Dermis blood vessel endothelial cell (primary cell): ENCODE results near the gene RASA3. TPM values are rescaled to one million over a fixed set of nuclear protein-coding genes. Genes with fewer than 3 reads are reported as not detected.
A peak's percentile ranks its signal among the peaks of the same experiment; 100 is the strongest.
"Not testable (repeated sequence)": the region's sequence is repeated elsewhere in the genome, so short reads cannot be mapped to it uniquely, and the experiment has no call there.

ENCODE experiments used
- DNase-seq: peaks from one replicate; pipeline ENCODE4 v3.0.0; 2010
- total RNA-seq: library from RNA; depleted of rRNA; stranded (reverse); fragments of >200 nt; gene quantifications from 2 replicates; pipeline ENCODE4 v1.2.3, GENCODE V29; 2014

RASA3 gene
- total RNA-seq, 1 donor from 2014 or later = 35.4 TPM

DNA sequence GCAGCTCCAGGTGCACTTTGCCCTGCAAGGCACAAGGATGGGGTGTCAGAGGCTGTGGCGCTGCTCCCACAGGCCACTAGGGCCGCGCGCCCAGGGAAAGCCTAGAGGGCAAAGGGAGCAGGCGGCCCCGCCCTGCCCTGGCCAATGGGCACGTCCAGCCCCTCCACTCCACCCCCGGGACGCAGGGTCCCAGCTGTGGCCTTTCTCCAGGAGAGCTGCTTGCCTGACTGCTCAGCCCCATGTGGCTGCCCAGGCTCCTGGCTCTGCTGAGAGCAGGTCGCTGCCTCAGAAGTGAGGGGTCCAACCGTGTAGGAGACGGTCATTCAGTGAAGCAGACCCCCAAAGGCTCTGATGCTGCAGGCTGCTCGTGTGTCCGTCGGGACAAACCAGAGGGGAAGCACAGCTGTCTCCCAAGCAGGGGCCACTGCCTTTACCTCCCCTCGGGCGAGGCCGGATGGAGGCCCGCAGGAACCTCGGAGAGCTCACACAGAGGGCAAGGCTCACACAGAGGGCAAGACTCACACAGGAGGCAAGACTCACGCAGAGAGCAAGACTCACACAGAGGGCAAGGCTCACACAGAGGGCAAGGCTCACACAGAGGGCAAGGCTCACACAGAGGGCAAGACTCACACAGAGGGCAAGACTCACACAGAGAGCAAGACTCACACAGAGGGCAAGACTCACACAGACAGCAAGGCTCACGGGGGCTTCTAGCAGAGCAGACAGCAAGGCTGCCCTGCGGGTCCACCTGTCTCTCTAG is 102.4 kb downstream of the RASA3 start:
- no peak for DNase-seq

DNA sequence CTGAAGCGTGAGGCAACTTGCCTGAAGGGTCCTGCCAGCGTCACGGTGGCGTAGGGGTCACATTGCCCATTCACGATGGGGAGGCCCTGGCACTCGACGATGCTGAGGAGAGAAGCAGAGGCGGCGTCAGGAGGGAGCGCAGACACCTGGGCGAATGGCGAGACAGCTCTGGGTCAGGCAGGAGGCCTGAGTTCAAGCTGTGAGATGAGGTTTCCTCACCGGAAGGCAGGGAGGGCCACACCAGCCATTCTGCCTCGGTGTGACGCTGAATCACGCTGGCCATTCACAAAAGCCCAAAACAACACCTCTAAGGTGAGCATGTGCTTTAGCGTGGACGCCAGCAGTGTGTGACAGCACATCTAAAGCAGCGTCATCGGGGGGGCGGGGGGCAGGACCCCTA is 104.6 kb downstream of the RASA3 start:
- no peak for DNase-seq

DNA sequence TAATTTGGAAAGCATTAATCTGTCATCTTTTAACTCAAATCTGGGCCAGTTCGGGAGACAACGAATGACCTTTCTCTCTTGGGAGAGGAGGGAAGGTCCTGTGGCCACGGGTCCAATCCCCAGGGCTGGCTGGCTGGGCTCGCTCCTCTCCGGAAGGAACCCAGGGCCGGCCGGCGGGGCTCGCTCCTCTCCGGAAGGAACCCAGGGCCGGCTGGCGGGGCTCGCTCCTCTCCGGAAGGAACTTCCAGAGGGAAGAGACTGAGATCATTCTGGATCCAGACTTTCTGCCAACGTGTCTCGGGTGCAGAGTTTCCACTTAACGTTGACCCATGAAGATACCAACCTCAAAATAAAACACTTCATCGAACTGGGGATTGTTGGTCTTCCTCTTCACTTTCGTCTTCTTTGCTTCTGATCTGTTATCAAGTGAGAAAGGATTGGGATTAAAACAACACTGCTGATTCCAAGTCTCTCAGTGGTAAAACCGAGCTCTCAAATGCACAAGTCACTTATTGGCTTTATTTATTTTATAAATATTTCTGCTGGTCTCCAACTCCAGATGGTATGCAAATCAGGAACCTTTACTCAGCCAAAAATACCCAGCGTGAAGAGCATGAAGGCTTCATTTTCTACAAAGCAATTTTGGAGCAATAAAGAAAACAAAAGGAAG is 105.2 kb downstream of the RASA3 start:
- peak; percentile 56 for DNase-seq

- no peak for DNase-seq
Observed at GRCh38 chr13:114026481-114026880, 105.9 kb downstream of the RASA3 start.

DNA sequence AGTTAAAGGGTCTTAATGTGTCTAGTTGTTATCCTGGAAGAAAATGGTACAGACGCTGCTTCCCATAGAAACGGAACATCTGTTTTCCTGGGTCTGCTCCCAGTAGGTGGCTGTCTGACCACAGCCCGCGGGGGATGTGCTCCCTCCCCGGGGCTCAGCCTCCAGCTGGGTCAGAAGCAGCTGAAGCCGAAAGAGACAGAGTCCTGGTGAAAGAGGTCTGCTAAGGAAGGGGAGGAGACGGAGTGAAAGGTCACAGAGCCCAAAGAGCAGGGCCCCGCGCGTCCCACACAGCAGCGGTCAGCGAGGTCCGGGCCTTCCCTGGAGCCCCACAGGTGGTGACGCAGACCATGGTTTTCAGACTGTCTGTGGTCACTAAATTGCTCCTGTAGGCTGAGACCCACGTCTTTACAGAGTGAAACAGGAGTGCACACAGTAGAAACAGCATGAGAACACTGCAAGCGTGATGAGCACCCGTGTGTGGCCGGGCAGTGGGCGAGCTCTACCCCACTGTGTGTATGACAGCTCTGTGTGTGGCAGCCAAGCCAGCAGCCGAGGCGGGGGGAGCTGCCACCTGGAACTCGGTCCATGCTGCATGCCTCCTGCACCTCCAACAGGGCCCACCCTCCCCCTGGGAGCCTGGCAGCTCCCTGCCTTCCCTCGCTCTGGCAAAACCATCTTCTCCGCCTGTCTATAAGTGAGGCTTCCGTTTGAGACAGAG is 106.5 kb downstream of the RASA3 start:
- DNase-seq = no peak

GRCh38 chr13:114025405-114025713 is 107.1 kb downstream of the RASA3 start:
- no peak for DNase-seq

GRCh38 chr13:114024603-114025404 is 107.6 kb downstream of the RASA3 start:
- no peak for DNase-seq

DNA sequence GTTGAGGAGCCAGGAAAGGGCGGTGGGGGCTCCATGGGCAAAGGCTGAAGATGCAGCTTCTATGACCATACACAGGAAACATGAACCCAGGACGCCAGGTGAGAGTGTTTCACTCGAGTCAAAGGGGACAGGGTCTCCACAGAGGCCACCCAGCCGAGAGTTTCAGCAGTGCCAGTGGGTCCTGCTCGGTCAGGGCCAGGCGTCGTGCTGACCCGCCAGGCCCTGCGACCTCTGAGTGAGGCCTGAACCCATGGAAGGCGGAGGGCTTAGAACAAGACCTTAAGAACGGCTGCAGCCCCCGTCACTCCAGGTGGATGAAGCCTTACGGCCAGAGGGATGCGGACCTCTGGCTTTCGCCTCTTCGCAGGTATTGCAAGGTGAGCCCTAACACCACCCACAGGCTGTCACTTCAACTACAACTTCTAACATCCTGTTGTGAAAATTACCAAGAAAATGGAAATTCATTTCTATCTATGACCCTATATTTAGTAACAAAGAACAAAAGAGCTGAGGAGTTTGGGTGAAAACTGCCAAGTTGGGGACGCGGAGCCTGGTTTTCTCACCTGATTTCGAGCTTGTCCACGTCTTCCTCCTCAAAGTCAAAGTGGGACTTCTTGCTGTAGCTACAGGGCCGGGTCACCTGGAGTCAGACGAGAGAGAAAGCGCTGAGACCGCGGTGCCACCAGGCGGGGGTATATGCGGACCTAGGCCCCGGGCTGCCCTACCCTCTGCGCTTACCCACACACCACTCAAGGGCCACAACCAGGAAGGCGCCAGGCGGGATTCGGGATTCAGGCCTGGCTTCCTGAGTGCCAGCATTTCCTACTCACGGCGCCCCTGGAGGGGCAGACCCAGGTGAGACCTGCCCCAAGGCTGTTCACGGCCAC is 108.5 kb downstream of the RASA3 start:
- DNase-seq = no peak

GRCh38 chr13:114022876-114023275 is 109.5 kb downstream of the RASA3 start:
- DNase-seq = no peak

GRCh38 chr13:114022309-114022669 is 110.1 kb downstream of the RASA3 start:
- DNase-seq = no peak

DNA sequence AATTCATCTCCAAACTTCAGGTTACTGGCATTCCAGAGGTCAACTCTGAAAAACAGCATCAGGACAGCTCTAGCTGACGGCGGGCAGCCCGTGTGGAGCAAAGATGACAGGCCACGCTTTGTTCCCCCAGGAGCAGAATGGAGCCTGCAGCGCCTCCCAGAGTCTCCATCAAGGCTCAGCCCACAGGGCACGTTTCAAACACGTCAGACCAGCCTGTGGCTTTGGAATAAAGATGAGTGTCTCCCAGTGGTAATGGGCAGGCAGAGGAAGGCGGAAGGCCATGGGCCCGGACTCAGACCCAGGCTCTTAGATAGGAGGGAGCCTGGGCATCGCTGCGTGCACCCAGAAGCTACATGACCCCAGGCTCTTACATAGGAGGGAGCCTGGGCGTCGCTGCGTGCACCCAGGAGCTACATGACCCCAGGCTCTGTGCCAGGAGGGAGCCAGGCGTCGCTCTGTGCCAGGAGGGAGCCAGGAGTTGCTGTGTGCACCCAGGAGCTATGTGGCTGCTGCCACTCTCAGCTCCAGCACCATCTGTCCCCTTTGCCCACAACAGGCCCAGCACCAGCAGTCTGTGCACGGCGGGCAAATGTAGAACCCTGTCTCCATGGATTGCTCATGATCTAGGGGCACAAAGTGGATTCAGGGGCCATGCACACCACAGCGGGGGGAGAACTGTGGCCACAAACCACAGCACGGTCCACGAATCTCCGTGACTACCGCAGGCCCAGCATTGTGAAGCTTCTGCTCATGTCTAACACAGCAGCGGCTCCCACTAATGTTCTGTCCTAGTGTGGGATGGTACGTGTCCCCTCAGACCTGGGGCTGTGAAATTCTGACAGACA is 110.7 kb downstream of the RASA3 start:
- DNase-seq = no peak

DNA sequence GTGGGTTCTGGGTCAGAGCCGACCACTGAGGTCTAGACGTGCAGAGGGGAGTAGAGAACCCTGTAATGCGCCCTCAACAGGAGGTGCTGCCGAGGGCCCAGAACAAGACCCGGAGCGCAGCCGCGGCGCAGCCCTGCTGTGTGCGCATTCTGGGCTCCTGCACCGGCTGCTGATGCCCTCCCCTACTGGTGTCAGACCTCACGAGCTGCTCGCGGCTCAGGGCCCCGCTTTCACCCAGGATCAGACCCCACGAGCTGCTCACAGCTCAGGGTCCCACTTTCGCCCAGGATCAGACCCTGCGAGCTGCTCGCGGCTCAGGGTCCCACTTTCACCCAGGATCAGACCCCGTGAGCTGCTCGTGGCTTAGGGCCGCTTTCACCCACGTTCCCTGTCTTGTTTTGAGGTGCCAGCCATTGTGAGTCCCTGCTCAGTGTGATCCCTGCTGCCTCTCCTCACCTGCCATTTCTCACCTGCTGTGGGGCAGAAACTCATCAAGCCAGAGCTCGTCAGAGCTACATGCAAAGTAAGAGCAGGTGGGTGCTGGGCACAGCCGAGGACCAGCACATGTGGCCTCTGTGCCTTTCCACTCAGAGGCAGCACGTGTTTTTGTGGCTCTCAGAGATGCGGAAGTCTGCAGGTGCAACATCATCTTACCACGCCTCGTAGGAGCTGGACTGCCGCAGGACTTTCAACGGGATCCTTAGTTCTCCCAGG is 111.5 kb downstream of the RASA3 start:
- DNase-seq = no peak

GRCh38 chr13:114020134-114020533 is 112.3 kb downstream of the RASA3 start:
- DNase-seq = not testable (repeated sequence)

DNA sequence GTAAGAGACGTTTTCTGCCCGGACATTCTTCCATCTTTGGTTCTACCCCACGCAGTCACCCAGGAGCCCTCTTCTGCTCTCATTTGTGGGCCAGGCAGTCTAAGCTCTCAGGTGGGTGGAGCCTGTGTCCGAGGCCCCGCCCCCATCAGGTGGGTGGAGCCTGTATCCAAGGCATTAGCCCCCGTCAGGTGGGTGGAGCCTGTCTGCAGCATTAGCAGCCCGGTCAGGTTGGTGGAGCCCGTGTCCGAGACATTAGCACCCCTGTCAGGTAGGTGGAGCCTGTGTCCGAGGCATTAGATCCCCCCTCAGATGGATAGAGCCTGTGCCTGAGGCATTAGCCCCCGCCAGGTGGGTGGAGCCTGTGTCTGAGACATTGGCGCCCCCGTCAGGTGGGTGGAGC is 113.1 kb downstream of the RASA3 start:
- peak; percentile 35 for DNase-seq

DNA sequence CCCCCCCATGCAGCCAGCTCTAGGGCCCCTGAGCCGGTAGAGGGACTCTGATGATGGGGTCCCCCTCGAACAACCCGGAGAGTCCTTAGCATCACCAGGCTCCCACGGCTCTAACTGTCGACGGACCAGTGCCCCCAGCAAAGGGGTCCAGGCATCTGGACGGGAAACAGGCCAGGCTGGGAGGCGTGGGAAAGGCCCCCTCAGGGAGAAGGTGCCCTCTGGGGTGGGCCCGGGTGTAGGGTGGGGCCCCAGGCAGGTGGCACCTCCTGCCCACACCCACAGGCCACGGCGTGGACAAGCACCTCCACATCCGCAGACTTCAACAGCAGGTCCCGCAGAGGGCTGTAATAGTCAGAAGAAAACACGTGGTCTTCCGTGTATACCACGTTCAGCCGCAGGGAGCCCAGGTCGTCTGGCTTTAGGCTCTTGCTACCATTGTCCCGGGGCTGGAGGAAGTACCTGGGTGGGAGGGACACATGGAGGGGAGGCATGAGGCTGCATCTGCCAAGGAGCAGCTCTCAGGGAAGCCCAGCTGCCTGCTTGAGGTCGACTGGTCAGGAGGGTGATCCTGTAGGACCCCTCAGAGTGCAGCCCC is 113.9 kb downstream of the RASA3 start:
- DNase-seq = no peak

- no peak for DNase-seq
Observed at GRCh38 chr13:114017966-114018365, 114.5 kb downstream of the RASA3 start.

- DNase-seq = peak; percentile 22
Observed at GRCh38 chr13:114017028-114017630, 115.3 kb downstream of the RASA3 start.

DNA sequence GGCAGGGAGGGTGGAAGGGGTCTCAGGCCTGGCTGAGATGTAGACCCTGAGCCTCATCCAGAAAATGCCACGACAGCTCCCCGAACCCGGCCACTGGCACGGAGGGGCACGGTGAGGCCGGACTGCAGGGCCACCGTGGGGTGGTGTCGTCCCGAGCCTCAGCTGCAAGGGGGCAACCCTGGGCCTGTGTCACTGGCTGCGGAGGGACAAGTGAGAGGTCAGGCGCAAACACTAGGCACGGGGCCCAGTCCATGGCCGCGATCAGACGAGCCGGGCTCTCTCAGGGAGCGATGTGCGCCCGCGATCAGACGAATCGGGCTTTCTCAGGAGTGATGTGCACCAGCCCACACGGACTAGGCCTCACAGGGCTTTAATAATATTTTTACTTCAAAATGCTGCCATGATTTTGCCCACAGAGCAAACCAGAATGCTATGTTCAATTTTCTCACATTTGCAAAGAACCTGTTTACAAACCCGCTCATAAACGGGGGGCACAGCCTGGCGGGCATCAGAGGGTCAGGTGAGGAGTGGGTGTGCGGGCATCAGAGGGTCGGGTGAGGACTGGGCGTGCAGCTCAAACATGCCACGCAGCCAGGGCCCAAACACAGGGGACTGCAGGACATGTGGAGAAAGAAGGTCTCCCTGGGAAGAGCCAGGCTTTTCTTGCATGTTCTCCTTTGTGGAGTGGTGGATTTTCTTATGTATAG is 115.9 kb downstream of the RASA3 start:
- DNase-seq = no peak

GRCh38 chr13:114015969-114016295 is 116.5 kb downstream of the RASA3 start:
- no peak for DNase-seq
